Measurements from ENCODE around the gene KDM2B. TPM values are rescaled to one million over a fixed set of nuclear protein-coding genes. Genes with fewer than 3 reads are reported as not detected.

KDM2B gene
- total and polyA plus RNA-seq, 2 of the 8 experiments (the other 6 are each of a cell fraction or from before 2014, with no cell fraction given) = 111 to 162 TPM

DNA sequence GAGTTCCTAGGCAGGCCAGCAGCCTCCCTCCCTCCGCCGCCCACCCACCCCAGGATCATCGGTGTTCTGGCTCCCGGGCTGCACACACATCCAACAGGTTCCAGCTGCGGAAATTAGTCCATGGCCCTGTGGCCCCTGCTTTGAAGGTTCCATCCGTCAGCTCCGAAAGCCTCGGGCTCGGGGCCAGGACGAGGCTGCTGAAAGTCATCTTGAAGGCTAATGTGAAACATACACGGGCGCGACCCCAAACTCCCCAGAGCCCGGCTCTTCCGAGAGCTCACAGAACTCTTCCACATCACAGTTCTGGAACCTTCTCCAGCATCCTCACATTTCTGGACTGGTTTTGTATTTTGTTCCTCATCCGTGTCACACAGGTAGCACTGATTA, 19.8 kb downstream of the KDM2B start:
- no peak overlapping the region for H3K4me3 ChIP-seq (ENCODE audit: extremely low read depth in 1 of 4, insufficient read depth in 2 of 4, low read depth in 3 of 4, low read length in 4 of 4)
- no peak overlapping the region for H2BK120ac ChIP-seq (replicated peaks; ENCODE audit: low read depth, low read length)
- H2BK20ac ChIP-seq (ENCODE audit: low read length) = no peak overlapping the region
- no peak overlapping the region for H2BK12ac ChIP-seq (ENCODE audit: low read depth, low read length)
- no peak overlapping the region for H2BK15ac ChIP-seq (ENCODE audit: low read length)
- H4K91ac ChIP-seq (replicated peaks; ENCODE audit: insufficient read length, low read length) = no peak overlapping the region
- DNase-seq (ENCODE audit: low read depth in 1 of 2, low spot score in 2 of 2) = no peak
- H4K8ac ChIP-seq (ENCODE audit: extremely low read depth, insufficient read depth, low read length) = no peak overlapping the region
- H3K27ac ChIP-seq (ENCODE audit: low read depth, low read length) = no peak overlapping the region
- H3K4me1 ChIP-seq (replicated peaks in 1 of 4; ENCODE audit: control insufficient read depth in 3 of 4, insufficient read depth in 4 of 4, low read length in 3 of 4) = peaks cover 0 to 5% (median 2%) of the 10 kb centered on the region in 4 experiments; a peak in 2 of 7 replicates
- H3K27me3 ChIP-seq (replicated peaks in 1 of 4; ENCODE audit: control insufficient read depth in 3 of 4, extremely low read depth in 1 of 4, insufficient read depth in 3 of 4, low read length in 3 of 4) = no peaks in the 10 kb centered on the region
- H4K20me1 ChIP-seq (replicated peaks in 1 of 2; ENCODE audit: control insufficient read depth in 1 of 2, insufficient read depth in 2 of 2, low read length in 2 of 2) = peaks cover 0 to 9% of the 10 kb centered on the region in 2 experiments
- H3K18ac ChIP-seq (ENCODE audit: extremely low read depth, low read length) = no peak overlapping the region
- H3K56ac ChIP-seq (replicated peaks; ENCODE audit: insufficient read length, low read depth, low read length) = no peak overlapping the region
- no peak for FAIRE-seq
- H3K14ac ChIP-seq (ENCODE audit: insufficient read length) = no peak overlapping the region
- no peak overlapping the region for H3K23ac ChIP-seq (ENCODE audit: insufficient read length)
- no peak overlapping the region for H3K9ac ChIP-seq (replicated peaks in 1 of 4; ENCODE audit: extremely low read depth in 1 of 4, low read depth in 3 of 4, low read length in 3 of 4)
- H3K79me1 ChIP-seq (ENCODE audit: low read depth, low read length) = peaks cover 14% of the 10 kb centered on the region
- no peak overlapping the region for H3K4ac ChIP-seq (replicated peaks; ENCODE audit: insufficient read length, low read depth, low read length)
- TF ChIP-seq POU5F1 (IDR thresholded peaks at IDR 0.05; ENCODE audit: low read depth, low read length) (no peak), KDM5A (IDR thresholded peaks at IDR 0.05; ENCODE audit: low read length) (no peak), USF2 (IDR thresholded peaks at IDR 0.05; ENCODE audit: low read length) (no peak), NANOG (IDR thresholded peaks at IDR 0.05; ENCODE audit: insufficient read depth, low read depth, low read length, poor library complexity, severe bottlenecking) (no peak), SIRT6 (IDR thresholded peaks at IDR 0.05; ENCODE audit: low read length) (no peak), BACH1 (IDR thresholded peaks at IDR 0.05; ENCODE audit: low read length) (no peak), SP4 (IDR thresholded peaks at IDR 0.05; ENCODE audit: low read length) (no peak), TBP (IDR thresholded peaks at IDR 0.05; ENCODE audit: low read depth, low read length) (no peak)
- H2AK5ac ChIP-seq (ENCODE audit: low read depth, low read length) = no peak overlapping the region
- CTCF ChIA-PET (ENCODE audit: partially characterized antibody) = interaction anchor here (0.6 to 6.4 kb wide), 9 partner anchors 8 to 121 kb away, joined by 3 to 46 read pairs (median 4); partner anchors contain the start of gene ORAI1
- H4K5ac ChIP-seq (ENCODE audit: insufficient read length, low read depth, low read length) = no peak overlapping the region
- no peak overlapping the region for H3K4me2 ChIP-seq (ENCODE audit: insufficient read depth in 1 of 2, low read depth in 2 of 2, low read length in 2 of 2)
- H2BK5ac ChIP-seq (ENCODE audit: low read depth, low read length) = no peak overlapping the region
- H3K36me3 ChIP-seq (ENCODE audit: control insufficient read depth in 2 of 4, insufficient read depth in 4 of 4, low read length in 3 of 4) = peaks cover 2 to 32% (median 7%) of the 10 kb centered on the region in 4 experiments; a peak in 7 of 8 replicates
- H3K9me3 ChIP-seq (ENCODE audit: insufficient read depth in 2 of 2, low read depth in 1 of 2, low read length in 1 of 2) = no peaks in the 10 kb centered on the region
- POLR2A ChIA-PET (ENCODE audit: partially characterized antibody) = interaction anchor here (0.7 to 40.9 kb wide), 5 partner anchors 8 to 80 kb away, joined by 3 to 793 read pairs (median 7); partner anchors contain the start of genes KDM2B and ORAI1
- peaks cover 0 to 67% of the 10 kb centered on the region in 2 experiments; a peak in 2 of 4 replicates for H3K79me2 ChIP-seq (ENCODE audit: control insufficient read depth in 1 of 2, insufficient read depth in 2 of 2, low read length in 2 of 2)
- WGBS, 2 experiments (ENCODE audit: extremely low coverage in 1 of 2, insufficient coverage in 1 of 2, insufficient read length in 1 of 2, insufficient replicate concordance in 2 of 2, low coverage in 1 of 2, low lambda C conversion rate in 2 of 2, missing lambda C conversion rate in 1 of 2) = 95% methylated on average over 16 of the region's 16 CpGs; no CpG with 5 or more reads in 1 of the 2 experiments
- no peaks in the 10 kb centered on the region for H3K23me2 ChIP-seq (ENCODE audit: low read depth, low read length)
- H2AFZ ChIP-seq (ENCODE audit: low read length) = no peak overlapping the region
